GM19025 (cell line): ENCODE measurements around the gene INSRR.

ENCODE experiments used
- ATAC-seq: cut with Tn5 transposase; IDR thresholded peaks from one replicate; pipeline ENCODE4 v1.9.1; 2021; ENCODE audit warnings: mild to moderate bottlenecking, low read depth, moderate library complexity; ENCODE audit not compliant: unreplicated experiment

Gene INSRR

GRCh38 chr1:156854634-156855033, 4.3 kb downstream of the INSRR start:
- no peak for ATAC-seq

- ATAC-seq: no peak
Observed at GRCh38 chr1:156853761-156854160, 5.2 kb downstream of the INSRR start.

GRCh38 chr1:156852418-156852874, 6.5 kb downstream of the INSRR start:
- no peak for ATAC-seq

DNA sequence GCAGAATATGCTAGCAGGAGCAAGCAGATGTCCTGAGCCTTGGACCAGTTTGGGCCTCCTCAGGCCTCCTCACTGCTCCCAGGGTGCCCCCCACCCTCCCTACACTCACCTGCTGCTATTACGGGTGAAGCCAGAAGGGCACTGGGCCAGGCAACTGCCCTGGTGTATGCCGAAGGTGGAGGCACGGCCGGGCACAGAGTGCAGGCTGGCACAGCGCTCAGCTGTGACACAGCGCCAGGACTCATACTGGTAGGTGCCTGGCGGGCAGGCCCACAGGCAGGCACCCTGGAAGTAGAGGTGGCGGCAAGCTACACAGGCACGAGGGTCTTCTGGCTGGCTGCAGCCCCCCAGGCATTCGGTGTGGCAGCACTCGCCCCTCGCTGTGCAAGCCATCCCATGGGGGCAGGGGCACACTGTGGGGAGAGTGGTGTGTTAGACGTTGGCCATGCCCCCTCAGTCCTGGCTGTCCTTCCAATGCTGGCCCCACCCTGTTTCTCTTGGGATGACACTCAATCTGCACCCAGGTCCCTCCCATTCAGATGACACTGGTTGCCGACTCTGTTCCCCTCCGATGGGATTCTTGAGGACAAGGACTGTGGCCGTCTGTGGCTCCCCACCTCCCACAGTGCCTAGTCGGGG, 7.0 kb downstream of the INSRR start:
- ATAC-seq: no peak

GRCh38 chr1:156849151-156849496, 9.8 kb downstream of the INSRR start:
- no peak for ATAC-seq

- no peak for ATAC-seq
Observed at GRCh38 chr1:156848461-156849150, 10.3 kb downstream of the INSRR start.

DNA sequence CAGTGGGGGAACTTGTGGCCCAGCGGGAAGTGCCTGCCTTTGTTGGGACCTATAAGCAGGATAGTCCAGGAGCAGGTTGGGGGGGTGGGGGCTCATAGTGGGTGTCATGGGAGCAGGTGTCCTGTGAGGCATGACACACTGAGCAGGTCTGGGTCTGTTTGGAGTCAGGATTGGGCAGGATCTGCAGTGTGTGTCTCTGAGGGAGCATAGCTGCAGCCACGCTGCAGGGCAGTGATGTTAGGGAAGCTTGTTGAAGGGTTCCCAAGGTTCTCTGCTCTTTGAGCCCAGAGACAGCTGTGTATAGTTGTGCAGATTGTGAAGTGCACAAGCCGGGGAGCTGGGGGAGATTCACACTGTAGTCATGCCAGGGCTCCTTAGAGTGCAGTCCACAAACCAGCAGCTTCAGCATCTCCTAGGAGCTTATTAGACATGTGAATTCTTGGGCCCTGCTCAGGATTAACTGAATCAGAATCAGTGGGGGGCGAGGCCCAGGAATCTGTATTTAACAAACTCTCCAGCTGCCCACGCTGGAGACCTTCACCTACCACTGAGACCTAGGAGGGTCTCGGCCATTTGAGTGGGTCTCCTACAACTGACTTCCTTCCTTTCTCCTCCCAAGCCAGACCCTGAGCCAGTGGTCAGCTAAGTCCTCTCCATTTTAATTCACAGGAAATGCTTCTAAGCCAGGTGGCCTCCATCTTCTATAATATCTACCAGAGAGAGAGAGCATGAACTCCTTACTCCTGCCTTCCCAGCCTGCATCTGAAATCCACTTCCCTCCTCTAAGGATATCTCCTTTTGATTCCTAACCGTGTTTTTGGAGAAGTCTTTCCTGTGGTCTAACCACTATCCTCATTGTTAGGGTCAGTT, 11.1 kb downstream of the INSRR start:
- ATAC-seq: no peak

DNA sequence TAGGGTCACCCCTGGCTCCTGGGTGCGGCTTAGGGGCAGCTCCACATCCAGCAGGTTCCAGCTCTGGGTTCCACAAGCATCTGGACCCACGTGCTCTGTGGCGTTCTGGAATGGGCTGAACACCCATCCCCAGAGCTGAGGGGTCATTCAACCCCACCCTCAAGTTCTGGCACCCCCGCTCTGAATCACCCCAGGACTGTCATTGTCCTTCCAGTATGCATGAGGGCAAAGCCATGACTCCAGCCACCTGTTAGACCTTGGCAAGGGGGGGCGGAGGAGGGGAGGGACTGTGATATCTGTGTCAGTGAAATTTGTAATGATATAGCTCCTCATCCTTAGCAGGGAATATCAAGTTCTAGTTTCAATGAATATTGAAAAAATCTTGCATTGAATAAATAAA, 12.3 kb downstream of the INSRR start:
- no peak for ATAC-seq

DNA sequence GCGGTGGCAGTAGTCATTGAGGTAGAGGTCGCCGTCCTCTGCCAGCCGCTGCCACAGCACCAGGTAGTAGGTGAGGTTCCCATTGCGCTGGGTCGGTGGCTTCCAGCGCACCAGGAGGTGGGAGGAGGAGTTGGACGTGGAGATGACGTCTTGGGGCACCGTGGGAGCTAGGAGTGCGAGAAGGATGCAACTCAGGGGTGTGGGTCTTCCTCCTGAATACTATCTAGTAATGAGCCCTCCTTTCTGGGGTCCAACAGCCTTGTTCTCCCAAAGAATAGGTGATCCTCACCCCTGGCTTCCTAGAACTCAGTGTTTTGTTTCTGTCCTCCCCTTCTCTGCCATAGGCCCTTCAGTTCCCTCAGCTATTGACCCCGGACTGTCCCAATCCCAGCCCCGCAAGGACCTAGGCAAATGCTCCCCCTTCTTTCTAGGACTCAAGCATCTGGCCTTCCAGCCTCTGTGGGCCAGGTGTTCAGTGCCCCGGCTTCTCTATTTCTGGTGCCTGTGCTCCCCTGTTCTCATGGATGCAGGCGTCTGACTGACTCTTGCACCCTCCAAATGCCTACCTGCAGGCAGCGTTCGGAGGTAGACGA, 12.9 kb downstream of the INSRR start:
- no peak for ATAC-seq

- ATAC-seq: no peak
Observed at GRCh38 chr1:156845055-156845952, 13.6 kb downstream of the INSRR start.

- no peak for ATAC-seq
Observed at GRCh38 chr1:156844638-156845037, 14.3 kb downstream of the INSRR start.

DNA sequence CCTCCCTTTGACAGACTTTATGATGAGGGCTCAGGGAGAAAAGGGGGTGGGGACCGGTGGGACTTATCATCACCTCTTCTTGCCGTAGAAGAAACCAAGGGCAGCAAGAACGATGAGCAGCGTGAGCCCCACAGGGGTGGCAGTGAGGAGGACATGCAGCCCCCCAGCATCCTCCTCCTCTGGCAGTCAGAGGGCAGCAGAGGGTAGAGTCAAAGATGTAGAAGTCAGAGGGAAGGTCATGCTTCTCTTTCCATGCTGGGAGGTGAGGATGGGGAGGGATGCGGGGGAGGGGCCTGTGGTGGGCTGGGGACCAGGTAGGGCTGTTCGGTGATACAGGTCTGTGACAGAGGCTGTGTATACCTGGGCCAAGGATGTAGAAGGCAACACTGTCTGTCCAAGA, 14.8 kb downstream of the INSRR start:
- ATAC-seq: no peak

DNA sequence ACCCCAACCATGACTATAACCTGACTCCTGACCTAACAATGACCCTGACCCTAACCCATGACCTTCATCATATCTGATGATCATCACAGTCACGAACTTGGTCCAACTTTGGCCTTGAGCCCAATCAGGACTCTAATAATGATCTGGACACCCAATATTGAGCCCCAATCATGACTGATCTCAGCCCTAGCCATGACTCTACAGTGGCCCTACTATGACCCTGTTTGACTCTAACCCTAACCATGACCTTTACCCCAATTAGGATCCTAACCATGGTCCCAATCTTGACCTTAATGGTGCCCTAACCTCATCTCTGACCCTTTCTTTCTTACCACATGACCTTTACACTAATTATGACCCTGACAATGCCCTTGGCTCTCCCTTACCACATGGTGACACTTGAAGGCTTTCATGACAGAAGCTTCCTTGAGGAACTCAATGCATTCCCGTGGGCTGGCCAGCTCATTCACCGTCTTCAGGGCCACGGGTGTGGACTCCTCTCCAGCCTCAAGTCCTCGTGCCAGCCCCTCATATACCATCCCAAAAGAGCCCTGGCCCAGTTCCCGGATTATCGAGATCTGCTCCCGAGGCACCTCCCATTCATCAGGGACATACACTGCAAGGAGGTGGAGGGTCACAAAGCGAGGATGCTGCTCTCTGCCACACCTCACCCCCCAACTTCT, 16.2 kb downstream of the INSRR start:
- ATAC-seq: no peak

DNA sequence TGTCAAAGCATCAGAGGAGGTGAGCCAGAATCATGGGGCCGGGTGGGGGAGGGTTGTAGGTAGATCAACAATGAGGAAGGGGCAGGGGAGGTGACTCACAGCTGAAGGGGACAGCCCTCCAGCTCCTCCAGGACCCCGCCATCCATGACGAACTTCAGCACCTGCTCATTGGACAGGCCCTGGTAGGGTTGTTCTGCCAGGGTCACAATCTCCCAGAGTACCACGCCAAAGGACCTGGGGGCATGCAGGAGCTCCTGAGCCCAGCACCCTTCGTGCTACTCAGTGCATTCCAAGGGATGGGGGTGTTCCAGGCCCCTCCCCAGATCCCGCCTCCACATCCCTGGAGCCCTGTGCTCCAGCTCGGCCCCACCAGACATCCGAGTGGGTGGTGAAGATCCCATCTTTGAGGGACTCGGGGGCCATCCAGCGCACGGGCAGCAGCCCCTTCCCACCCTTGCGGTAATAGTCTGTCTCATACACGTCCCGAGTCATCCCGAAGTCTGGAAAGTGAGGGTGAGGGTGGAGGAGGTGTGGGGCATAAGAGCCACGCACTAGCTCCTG, 17.5 kb downstream of the INSRR start:
- ATAC-seq: no peak

DNA sequence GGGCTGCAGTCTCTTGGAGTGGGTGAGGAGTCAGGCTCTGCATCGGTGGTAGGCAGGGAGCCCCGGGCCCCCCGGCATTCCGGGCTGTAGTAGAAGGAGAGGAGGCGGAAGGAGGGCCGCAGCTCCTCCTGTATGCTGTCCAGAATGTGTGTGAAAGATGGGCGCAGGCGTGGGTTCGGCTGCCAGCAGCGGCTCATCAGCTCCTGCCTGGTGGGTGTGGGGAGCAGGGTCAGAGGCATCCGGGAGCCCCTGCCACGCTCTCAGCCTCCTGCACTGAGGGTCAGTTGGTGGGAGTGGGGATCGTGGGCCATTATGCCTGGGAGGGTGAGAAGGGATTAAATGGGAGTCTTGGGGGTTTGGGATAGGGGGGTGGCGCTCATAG, 18.0 kb downstream of the INSRR start:
- ATAC-seq: no peak

- ATAC-seq: no peak
Observed at GRCh38 chr1:156840186-156840897, 18.6 kb downstream of the INSRR start.

GRCh38 chr1:156839426-156840109, 19.3 kb downstream of the INSRR start:
- ATAC-seq: no peak

GRCh38 chr1:156838972-156839371, 19.9 kb downstream of the INSRR start:
- no peak for ATAC-seq
